Panc1 (cell line): ENCODE data around the gene GPD1. TPM values are rescaled to one million over a fixed set of nuclear protein-coding genes. Genes with fewer than 3 reads are reported as not detected.

Experiments
- ATAC-seq: fragments of 200-7000 bp; cut with Tn5 transposase; 2 replicates; pipeline ENCODE4 v1.9.1; 2020; ENCODE audit warnings: mild to moderate bottlenecking, moderate library complexity
- BruUV-seq: library from RNA; stranded (reverse); fragments of 400-500 nt; replicated peaks from 2 replicates; lab custom pipeline; 2021; lab: Mats Ljungman, UMichigan
- CTCF ChIA-PET: fragments of 300-600 bp; sonication (Branson Sonifier 250); formaldehyde crosslinking; loops from one replicate; lab custom pipeline; 2022; ENCODE audit warnings: antibody characterized with exemption; lab: Charles Lee
- POLR2A ChIA-PET: fragments of 300-600 bp; sonication (Branson Sonifier 250); formaldehyde crosslinking; loops from one replicate; lab custom pipeline; 2022; ENCODE audit warnings: antibody characterized with exemption; lab: Charles Lee
- DNase-seq: peaks from one replicate; pipeline ENCODE4 v3.0.0-alpha.2; 2010; ENCODE audit warnings: low read depth, low spot score
- H3K27ac ChIP-seq: 2 replicates; pipeline ENCODE4 v1.5.1; 2011; ENCODE audit warnings: mild to moderate bottlenecking, low read length, inconsistent platforms
- H3K27me3 ChIP-seq: fragments of 200-500 bp; sonication (Bioruptor generic); 2 replicates; pipeline ENCODE4 v1.6.0; 2014; ENCODE audit warnings: low read length, inconsistent platforms; ENCODE audit not compliant: control insufficient read depth, insufficient read depth
- H3K36me3 ChIP-seq: fragments of 200-500 bp; sonication (Bioruptor generic); 2 replicates; pipeline ENCODE4 v1.5.1; 2014; ENCODE audit warnings: inconsistent platforms, mild to moderate bottlenecking, low read length, moderate library complexity; ENCODE audit not compliant: control insufficient read depth, insufficient read depth
- H3K4me1 ChIP-seq: 2 replicates; pipeline ENCODE4 v1.5.1; 2011; ENCODE audit warnings: inconsistent platforms, mild to moderate bottlenecking, low read length, moderate library complexity; ENCODE audit not compliant: control insufficient read depth, insufficient read depth
- H3K4me3 ChIP-seq, 2 experiments: 2 replicates each; pipeline ENCODE4 v1.5.1; 2011 to 2012; ENCODE audit warnings: low read depth in 2 of 2, low read length in 2 of 2, mild to moderate bottlenecking in 2 of 2, inconsistent platforms in 1 of 2, moderate library complexity in 1 of 2
- H3K9me3 ChIP-seq: fragments of 200-500 bp; sonication (Bioruptor generic); 2 replicates; pipeline ENCODE4 v1.5.1; 2014; ENCODE audit warnings: low read depth, mild to moderate bottlenecking, inconsistent platforms, low read length, moderate library complexity; ENCODE audit not compliant: control insufficient read depth, insufficient read depth
- CTCF ChIP-seq: fragments of 450-650 bp; IDR thresholded peaks from 2 replicates; pipeline ENCODE4 v1.5.1; 2017; ENCODE audit warnings: mild to moderate bottlenecking
- POLR2AphosphoS5 ChIP-seq: IDR thresholded peaks from 2 replicates; pipeline ENCODE4 v1.6.1; 2012; ENCODE audit warnings: mild to moderate bottlenecking, low read depth, low read length, moderate library complexity
- REST ChIP-seq, 2 experiments: IDR thresholded peaks; 2 replicates each; pipeline ENCODE4 v1.6.1; 2011 to 2012; ENCODE audit warnings: low read depth in 2 of 2, control low read depth in 1 of 2, low read length in 1 of 2, mild to moderate bottlenecking in 1 of 2, moderate library complexity in 1 of 2; ENCODE audit not compliant: insufficient read depth in 1 of 2
- SIN3A ChIP-seq: IDR thresholded peaks from 2 replicates; pipeline ENCODE4 v1.6.1; 2012; ENCODE audit warnings: low read depth, mild to moderate bottlenecking, low read length, moderate library complexity, borderline replicate concordance; ENCODE audit not compliant: insufficient read depth
- TCF7L2 ChIP-seq: IDR thresholded peaks from 2 replicates; pipeline ENCODE4 v1.6.1; 2011; ENCODE audit warnings: mild to moderate bottlenecking, low read depth, low read length, inconsistent platforms
- in situ Hi-C: cut with HindIII; loops from 2 replicates; pipeline ENCODE4 v1.10.0; 2016; ENCODE audit warnings: low sequenced_read_pairs, low pct_unique_long_range_greater_than_20kb
- intact Hi-C: fragments of 100-400 bp; cut with micrococcal nuclease; formaldehyde crosslinking; loops from one replicate; pipeline ENCODE4 v1.10.0; 2022; ENCODE audit not compliant: unreplicated experiment
- total RNA-seq: library from RNA; stranded (reverse); gene quantifications from one replicate; pipeline ENCODE4 v1.2.1, GENCODE V29; 2021; ENCODE audit not compliant: unreplicated experiment

The GPD1 gene
- total RNA-seq, 1 experiment from 2014 or later = 0.28 TPM

- ChIA-PET POLR2A (no interaction called here), CTCF (no interaction called here)
- TF ChIP-seq REST (IDR thresholded peaks at IDR 0.05; ENCODE audit: insufficient read depth in 1 of 2, low read depth in 2 of 2, low read length in 1 of 2) = no peak
- Histone ChIP-seq H3K9me3 (no peaks in the 10 kb centered on the region), H3K27me3 (no peaks in the 10 kb centered on the region), H3K27ac (no peak overlapping the region), H3K4me3 (no peak overlapping the region), H3K4me1 (no peaks in the 10 kb centered on the region), H3K36me3 (no peaks in the 10 kb centered on the region; the same call in 1 of the 2 replicates)
- BruUV-seq = no TSS peak
- in situ Hi-C loops = no loop called here
- no peak for DNase-seq
- intact Hi-C loops = no loop called here
- no peak for ATAC-seq
Observed at GRCh38 chr12:50120953-50121352, 17.1 kb downstream of the GPD1 start.

- intact Hi-C loops = no loop called here
- in situ Hi-C loops = no loop called here
Observed at GRCh38 chr12:50121641-50122040, 17.8 kb downstream of the GPD1 start.

More at GRCh38 chr12:50121641-50122040, 17.8 kb downstream of the GPD1 start:
- ChIA-PET CTCF (no interaction called here), POLR2A (no interaction called here)
- H3K4me3 ChIP-seq = no peak overlapping the region
- H3K27me3 ChIP-seq = no peaks in the 10 kb centered on the region
- no peak overlapping the region for H3K27ac ChIP-seq
- no peaks in the 10 kb centered on the region for H3K4me1 ChIP-seq
- no peak for TF ChIP-seq POLR2AphosphoS5
- no peak for TF ChIP-seq TCF7L2
- no peak for TF ChIP-seq CTCF
- no peak for TF ChIP-seq SIN3A
- no peak for TF ChIP-seq REST (IDR thresholded peaks at IDR 0.05; ENCODE audit: insufficient read depth in 1 of 2, low read depth in 2 of 2, low read length in 1 of 2)
- H3K9me3 ChIP-seq = no peaks in the 10 kb centered on the region
- BruUV-seq = no TSS peak
- H3K36me3 ChIP-seq = no peaks in the 10 kb centered on the region; the same call in 1 of the 2 replicates
- ATAC-seq (no peak), DNase-seq (no peak)
